Activated CD4-positive, alpha-beta T cell treated with anti-CD3 and anti-CD28 coated beads, Interleukin-2, amount 50 U/mL, for 16 hours (primary cell): ENCODE results near the gene CYP4A22.
"Not testable (repeated sequence)": the region's sequence is repeated elsewhere in the genome, so short reads cannot be mapped to it uniquely, and the experiment has no call there.

Source experiments
- DNase-seq: peaks from one replicate; pipeline ENCODE4 v3.0.0-alpha.2; 2020

CYP4A22 gene

GRCh38 chr1:47137198-47137597, at the start of gene CYP4A22:
TSS of gene CYP4A22 (plus strand) at chr1:47137441. CDS start at chr1:47137486, 45 bp downstream.
- DNase-seq = no peak

DNA sequence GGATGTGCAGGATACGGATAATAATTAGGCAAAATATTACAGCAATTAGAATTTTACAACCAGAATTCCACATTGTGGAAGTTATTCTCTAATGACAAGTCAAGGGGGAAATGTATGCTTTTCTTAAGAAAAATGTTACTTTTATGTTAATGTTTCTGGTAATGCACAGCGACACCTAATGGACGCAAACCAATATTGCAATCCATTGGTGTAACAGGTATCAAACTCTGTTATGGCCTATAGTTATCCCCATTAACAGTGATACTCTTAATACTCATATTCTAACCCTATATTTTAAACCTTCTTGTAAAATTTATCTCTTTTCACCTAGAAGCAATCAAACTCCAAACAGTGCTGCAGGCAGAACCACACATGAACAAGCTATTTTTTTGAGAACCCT, 47.9 kb upstream of the CYP4A22 start:
- peak; percentile 42 for DNase-seq

DNA sequence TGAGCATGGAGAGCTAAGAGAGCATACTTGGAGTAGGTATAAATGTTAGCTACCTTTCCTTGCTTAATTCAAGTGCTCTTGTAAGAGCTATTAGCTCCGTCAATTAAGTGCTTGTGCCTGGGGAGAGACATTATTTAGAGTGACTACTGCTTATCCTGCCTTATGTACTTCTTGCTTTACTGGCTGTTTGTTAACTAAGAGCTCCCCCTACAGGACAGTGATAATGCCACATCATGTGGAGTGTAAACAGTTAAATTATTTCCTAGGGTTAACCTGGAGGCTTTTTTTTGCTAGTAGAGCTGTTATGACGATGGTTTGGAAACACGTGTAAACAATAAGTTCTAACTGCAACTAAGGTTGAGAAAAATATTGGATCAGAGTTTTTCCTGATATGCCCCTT, 45.8 kb upstream of the CYP4A22 start:
- DNase-seq = not testable (repeated sequence)

DNA sequence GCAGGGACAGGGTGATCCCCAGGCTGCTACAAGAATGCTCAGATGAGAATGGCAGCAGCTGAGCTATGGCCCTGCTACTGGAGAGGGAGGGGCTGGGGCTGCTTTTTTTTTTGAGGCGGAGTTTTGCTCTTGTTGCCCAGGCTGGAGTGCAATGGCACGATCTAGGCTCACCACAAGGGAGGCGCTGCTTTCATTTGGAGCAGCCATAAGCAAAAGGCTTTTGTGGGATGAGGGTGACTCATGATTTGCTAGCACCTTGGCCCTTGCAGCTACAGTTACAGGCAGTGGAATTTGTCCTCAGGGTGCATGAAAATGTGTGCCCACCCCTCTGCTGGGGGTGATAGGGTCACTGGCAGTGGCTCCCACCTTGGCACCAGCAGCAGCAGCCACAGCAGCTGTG, 32.4 kb upstream of the CYP4A22 start:
- DNase-seq = no peak

DNA sequence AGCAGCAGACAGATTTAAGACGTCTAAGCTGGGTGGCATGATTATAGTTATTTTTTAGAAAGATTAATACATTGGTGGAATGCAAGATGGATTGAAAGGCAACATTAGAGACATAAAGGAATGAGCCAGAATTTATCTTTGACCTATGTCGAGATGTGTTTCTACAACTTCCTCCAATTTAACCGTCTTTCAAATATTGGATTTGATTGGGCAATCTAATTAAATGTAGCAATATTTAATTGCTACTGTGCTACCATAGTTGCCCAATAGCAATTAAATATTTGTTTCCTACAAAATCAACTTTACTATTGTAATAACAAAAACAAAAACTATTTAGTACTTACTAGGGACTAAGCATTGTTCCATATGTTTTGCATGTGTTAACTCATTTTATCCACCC, 30.4 kb upstream of the CYP4A22 start:
- no peak for DNase-seq

DNA sequence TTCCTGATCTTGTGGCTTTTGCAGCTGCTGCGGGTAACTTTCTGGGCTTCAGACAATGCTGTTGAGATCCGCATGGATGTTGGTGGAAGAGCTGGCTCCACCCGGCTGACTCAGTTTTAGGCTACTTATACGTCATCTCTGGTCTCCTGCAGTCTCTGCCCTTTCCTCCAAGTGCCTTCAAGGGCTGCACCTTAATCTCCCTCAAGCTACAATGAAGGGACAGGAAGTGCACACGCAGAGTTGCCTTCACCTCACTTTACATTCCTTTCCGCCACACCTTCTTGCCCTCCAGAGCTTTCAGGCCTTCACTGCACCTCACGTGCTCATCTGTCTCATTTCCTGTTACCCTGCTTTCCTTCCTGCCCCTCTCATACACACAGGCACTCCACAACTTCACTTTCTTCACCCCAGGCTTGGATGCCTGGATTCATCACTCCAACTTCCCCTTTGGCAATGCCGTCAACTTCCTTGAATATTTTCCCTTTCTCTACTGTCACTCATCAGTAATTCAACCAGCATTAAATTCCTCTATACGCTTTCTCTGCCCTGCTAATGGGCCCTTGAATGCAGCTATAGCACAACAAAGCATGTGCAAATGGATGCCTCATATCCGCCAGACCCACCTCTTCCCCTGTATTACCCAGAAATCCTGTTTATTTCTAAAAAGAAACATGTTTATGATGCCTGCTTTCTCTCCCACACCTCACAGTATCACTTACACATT, 29.2 kb upstream of the CYP4A22 start:
- not testable (repeated sequence) for DNase-seq

DNA sequence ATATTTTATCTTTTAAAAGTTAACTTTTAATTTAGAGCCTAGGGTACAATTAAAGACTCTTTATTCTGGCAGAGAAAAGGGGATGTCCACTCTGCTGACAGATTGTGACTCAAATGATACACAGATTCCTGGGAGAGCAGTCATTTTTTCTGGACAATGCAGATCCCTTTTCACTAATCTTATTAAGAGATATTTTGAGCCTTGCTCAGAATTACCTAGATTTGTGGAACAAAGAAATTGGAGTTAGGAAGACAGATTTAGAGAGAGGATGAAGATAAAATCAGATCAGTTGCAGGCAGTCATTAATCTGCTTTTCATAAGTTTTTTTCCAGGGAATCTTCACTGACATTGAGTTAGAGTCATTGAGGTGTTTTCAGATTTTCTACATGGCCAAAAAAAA, 27.8 kb upstream of the CYP4A22 start:
- DNase-seq = not testable (repeated sequence)

DNA sequence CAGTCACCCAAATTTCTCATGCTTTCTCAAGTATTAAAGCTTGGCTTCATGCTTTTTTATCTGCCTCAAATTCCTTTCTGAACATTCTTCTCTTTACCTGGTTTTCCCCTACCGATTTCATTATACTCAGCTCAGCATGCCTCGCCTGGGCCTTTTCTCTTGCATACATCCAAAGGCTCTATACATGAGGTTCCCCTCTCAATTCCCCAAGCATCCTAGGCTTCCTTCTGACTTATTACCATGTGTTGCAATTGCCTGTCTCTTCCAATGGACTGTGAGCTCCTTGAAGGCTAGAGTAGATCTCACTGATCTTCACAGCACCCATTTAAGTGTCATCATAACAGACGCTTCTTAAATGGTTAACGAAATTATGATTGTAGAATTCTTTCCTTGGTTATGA, 24.1 kb upstream of the CYP4A22 start:
- DNase-seq = no peak

- DNase-seq = not testable (repeated sequence)
These were observed 16.2 kb upstream of the CYP4A22 start for GRCh38 chr1:47121039-47121438.

DNA sequence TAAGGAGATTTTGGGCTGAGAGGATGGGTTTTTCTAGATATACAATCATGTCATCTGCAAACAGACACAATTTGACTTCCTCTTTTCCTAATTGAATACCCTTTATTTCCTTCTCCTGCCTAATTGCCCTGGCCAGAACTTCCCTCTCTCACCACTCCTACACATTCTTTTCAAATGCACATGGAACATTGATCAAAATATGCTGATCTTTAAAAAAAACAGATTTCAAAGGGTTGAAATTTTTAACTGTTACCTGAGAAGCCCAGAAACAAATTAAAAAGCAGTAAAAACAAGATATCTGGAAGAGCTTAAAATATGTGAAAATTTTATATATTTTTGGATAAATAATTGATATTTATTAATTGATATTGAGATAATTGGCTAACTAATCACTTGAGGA, 12.4 kb upstream of the CYP4A22 start:
- not testable (repeated sequence) for DNase-seq

GRCh38 chr1:47126997-47127396, 10.2 kb upstream of the CYP4A22 start:
- DNase-seq = not testable (repeated sequence)

- no peak for DNase-seq
These were observed 9.0 kb upstream of the CYP4A22 start for GRCh38 chr1:47128221-47128620.

DNA sequence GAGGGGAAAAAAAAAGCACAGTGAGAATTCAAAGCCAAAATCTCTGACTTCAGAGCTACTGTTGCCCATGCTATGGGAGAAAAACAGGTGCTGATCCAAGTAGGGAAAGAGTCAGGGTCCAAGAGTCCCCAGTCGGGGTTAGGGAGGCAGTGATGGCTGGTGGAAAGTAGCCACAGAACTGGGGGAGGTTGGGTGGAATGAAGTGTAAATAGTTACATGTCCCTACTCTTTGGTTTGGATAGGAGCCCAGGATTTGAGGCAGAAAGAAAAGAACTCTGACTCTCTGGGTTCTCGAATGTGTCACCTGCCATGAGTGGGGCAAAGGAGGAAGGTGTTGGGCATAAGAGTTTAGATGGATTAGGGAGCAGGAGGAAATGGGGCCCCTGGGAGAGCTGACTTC, 8.4 kb upstream of the CYP4A22 start:
- DNase-seq = not testable (repeated sequence)

DNA sequence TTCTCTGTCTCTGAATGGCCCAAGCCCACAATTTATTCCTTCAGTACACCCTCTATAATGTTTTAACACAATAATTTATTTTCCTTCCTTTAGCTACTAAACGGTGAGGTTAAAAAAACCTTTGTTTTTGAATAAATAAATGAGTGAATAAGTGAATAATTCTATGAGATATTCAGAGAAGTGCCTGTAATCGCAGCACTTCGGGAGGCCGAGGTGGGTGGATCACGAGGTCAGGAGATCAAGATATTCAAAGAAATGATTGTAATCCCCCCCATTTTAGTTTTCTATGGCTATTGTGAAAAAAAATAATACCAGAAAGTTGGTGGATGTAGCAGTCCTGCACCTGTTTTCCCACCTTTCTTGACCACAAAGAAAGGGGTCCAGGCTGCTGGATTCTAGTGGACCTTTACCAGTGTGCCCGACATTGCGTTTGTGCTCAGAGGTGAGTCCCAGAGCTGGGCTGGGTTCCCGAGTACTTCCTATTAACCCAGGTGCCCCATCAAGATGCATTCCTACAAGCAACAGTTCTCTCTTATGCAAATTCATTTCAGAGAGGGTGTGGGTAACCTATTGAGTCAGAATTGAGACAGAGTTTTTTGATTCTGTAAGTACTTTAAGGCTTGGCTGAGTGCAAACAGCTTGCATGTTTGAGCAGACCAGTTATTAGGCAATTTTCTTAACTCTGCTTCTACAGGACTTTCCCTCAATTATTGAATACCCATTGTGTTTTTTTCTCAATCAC, 7.6 kb upstream of the CYP4A22 start:
- not testable (repeated sequence) for DNase-seq

GRCh38 chr1:47132665-47133064, 4.6 kb upstream of the CYP4A22 start:
- DNase-seq = not testable (repeated sequence)

DNA sequence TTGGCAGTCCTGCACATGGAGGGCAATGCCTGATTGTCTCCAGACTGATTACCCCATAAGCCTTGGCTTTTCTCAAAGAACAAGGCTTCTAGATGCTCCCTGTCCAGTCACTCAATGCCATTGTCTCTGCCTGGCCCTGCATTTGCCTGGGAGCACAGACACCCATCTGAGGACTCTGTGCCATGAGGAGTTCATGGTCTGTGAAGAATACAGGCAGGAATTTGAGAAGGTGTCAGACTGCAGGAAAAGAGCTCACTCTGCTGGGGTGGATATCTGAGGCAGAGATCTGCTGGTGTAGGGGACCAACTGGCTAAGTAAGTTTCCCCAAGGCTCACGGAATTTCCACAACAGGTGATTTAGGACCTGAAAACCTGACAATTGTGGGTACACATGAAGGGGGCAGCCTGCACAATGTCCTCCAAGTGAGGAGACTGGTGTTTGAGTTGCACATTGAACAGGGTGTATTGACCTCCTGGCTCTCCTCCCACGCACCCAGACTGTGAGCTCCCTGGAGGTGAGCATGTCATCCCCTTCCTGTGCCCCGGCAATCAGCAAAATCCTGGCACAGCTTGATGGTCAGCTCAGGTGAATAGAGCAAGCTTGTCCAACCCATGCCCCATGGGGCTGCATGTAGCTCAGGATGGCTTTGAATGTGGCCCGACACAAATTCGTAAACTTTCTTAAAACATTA, 829 bp downstream of the CYP4A22 start:
- DNase-seq = no peak

- DNase-seq = not testable (repeated sequence)
These were observed 3.1 kb downstream of the CYP4A22 start for GRCh38 chr1:47140358-47140757.

DNA sequence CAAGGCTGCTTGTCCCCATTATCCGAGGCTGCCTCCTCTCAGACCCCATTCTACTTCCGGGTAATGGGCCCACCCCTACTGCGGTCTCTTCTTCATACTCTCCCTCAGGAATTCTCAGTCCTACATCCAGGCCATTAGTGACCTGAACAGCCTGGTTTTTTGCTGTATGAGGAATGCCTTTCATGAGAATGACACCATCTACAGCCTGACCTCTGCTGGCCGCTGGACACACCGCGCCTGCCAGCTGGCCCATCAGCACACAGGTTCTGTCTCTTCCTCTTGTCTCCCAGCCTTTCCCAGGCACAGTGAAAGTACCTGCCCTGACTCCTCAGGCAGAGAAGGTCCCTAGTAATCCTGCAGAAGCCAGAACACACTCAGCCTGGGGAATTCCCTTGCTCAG, 6.4 kb downstream of the CYP4A22 start:
- not testable (repeated sequence) for DNase-seq

- DNase-seq = not testable (repeated sequence)
These were observed 9.3 kb downstream of the CYP4A22 start for GRCh38 chr1:47146495-47146894.

DNA sequence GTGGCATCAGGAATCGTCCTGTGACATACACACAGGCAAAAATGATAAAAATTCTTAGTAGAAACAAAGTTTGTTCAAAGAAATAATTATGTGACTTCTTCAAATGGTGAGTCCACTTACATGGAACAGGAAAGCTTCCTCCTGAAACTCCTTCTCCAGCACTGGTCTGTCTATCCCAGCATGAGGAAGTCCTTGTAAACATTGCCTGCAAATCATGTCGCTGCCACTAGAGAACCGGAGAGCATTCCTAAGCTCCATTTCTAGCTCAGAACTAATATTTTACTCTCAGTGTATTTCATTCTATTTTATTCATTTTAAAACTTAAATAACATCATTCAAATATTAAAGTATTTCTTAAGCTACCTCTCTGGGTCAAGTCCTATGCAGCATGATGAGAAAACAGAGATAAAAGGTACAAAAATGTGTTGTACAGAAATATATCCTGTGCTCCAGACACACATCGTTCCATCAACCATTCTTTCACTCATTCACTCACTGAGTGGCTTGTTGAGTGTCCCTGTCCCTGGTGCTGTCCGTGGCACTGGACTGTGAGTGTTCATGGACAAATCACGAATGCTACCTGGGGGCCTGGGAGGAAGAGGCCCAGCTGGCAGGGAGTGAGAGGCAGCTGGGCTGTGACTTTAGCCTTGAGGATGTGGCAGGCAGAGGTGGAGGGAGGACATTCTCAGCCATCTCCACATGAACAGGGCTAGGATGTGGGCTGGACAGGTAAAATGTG, 10.0 kb downstream of the CYP4A22 start:
- DNase-seq = no peak

- not testable (repeated sequence) for DNase-seq
These were observed 11.9 kb downstream of the CYP4A22 start for GRCh38 chr1:47149162-47149561.

GRCh38 chr1:47156457-47156856, 19.2 kb downstream of the CYP4A22 start:
- DNase-seq = not testable (repeated sequence)

GRCh38 chr1:47157957-47158356, 20.7 kb downstream of the CYP4A22 start:
- DNase-seq = not testable (repeated sequence)
